HL-60 (cell line): Measurements from ENCODE around the gene NFIL3.
"Not testable (repeated sequence)": the region's sequence is repeated elsewhere in the genome, so short reads cannot be mapped to it uniquely, and the experiment has no call there.

ENCODE experiments used
- DNase-seq, 2 experiments: peaks; one replicate each; pipeline ENCODE4 v3.0.0-alpha.2; 2010 to 2020; ENCODE audit warnings: low read depth in 1 of 2, low spot score in 1 of 2
- H3K27ac ChIP-seq: fragments of 250-450 bp; sonication (Bioruptor Pico); replicated peaks from 2 replicates; pipeline ENCODE4 v1.5.1; 2020; ENCODE audit warnings: mild to moderate bottlenecking, moderate library complexity
- H3K27me3 ChIP-seq: fragments of 250-450 bp; sonication (Bioruptor Pico); 2 replicates; pipeline ENCODE4 v1.5.1; 2021; ENCODE audit warnings: mild to moderate bottlenecking, moderate library complexity; ENCODE audit not compliant: insufficient read depth, poor library complexity, severe bottlenecking
- H3K4me3 ChIP-seq: replicated peaks from 2 replicates; pipeline ENCODE4 v1.5.1; 2011; ENCODE audit warnings: mild to moderate bottlenecking, control low read depth, low read length; ENCODE audit not compliant: insufficient read depth
- CTCF ChIP-seq: IDR thresholded peaks from one replicate; pipeline ENCODE4 v1.5.1; 2011; ENCODE audit warnings: low read length, control low read depth, inconsistent platforms; ENCODE audit not compliant: insufficient read depth
- GABPA ChIP-seq: IDR thresholded peaks from 2 replicates; pipeline ENCODE4 v1.6.1; 2012; ENCODE audit warnings: low read depth
- POLR2AphosphoS5 ChIP-seq: IDR thresholded peaks from 2 replicates; pipeline ENCODE4 v1.6.1; 2012; ENCODE audit warnings: low read depth
- REST ChIP-seq: IDR thresholded peaks from 2 replicates; pipeline ENCODE4 v1.6.1; 2012; ENCODE audit warnings: low read depth; ENCODE audit not compliant: insufficient replicate concordance
- SPI1 ChIP-seq: IDR thresholded peaks from 2 replicates; pipeline ENCODE4 v1.6.1; 2012; ENCODE audit warnings: low read depth, mild to moderate bottlenecking, borderline replicate concordance

NFIL3 gene

GRCh38 chr9:91393826-91394225 lies 29.8 kb downstream of the NFIL3 start:
- TF ChIP-seq CTCF (no peak), POLR2AphosphoS5 (no peak)
- no peak overlapping the region for H3K27ac ChIP-seq
- no peak for DNase-seq

GRCh38 chr9:91392435-91392834 lies 31.2 kb downstream of the NFIL3 start:
- Histone ChIP-seq H3K27me3 (no peaks in the 10 kb centered on the region), H3K4me3 (no peak overlapping the region), H3K27ac (no peak overlapping the region)
- DNase-seq = no peak
- TF ChIP-seq SPI1 (no peak), POLR2AphosphoS5 (no peak), REST (no peak), GABPA (no peak), CTCF (no peak)

More at GRCh38 chr9:91393826-91394225, 29.8 kb downstream of the NFIL3 start:
- Histone ChIP-seq H3K27me3 (no peaks in the 10 kb centered on the region), H3K4me3 (no peak overlapping the region)

GRCh38 chr9:91391818-91392217 lies 31.8 kb downstream of the NFIL3 start:
- DNase-seq = no peak
- H3K4me3 ChIP-seq = no peak overlapping the region
- no peaks in the 10 kb centered on the region for H3K27me3 ChIP-seq
- TF ChIP-seq CTCF (no peak), GABPA (no peak), SPI1 (no peak), REST (no peak), POLR2AphosphoS5 (no peak)
- no peak overlapping the region for H3K27ac ChIP-seq

GRCh38 chr9:91391412-91391811 lies 32.2 kb downstream of the NFIL3 start:
- no peaks in the 10 kb centered on the region for H3K27me3 ChIP-seq
- no peak overlapping the region for H3K4me3 ChIP-seq
- TF ChIP-seq REST = no peak
- TF ChIP-seq POLR2AphosphoS5 = no peak
- TF ChIP-seq SPI1 = no peak
- TF ChIP-seq GABPA = no peak
- TF ChIP-seq CTCF = no peak
- no peak overlapping the region for H3K27ac ChIP-seq
- no peak for DNase-seq

- not testable (repeated sequence) for DNase-seq, H3K4me3 ChIP-seq, H3K27ac ChIP-seq, H3K27me3 ChIP-seq
These were observed 33.9 kb downstream of the NFIL3 start for GRCh38 chr9:91389686-91390085.
